ENCODE measurements around the gene CDH12. TPM values are rescaled to one million over a fixed set of nuclear protein-coding genes. Genes with fewer than 3 reads are reported as not detected.

CDH12 gene
- total RNA-seq, 1 donor from 2014 or later = 23.5 TPM

DNA sequence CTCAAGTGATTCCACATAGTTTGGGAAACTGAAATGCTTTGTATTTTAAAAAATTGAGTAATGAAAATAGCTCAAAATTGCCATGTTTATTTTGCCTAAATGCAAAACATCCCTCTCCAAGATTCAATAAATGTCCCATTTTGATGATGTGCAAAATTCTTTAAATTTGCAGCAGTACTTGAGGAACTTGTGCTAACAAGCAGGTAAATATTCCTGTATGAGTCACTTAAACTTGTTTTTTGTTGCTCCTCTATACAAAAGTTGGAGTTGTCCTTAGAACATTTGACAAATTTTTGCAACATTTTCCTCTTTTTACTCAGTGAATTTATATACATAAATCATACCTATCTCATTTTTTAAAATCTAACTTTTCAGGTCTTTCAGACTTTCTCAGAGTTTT is 280.2 kb downstream of the CDH12 start:
- Mint-ChIP-seq H3K27ac (ENCODE audit: unreplicated experiment) (no peak overlapping the region), H3K4me1 (ENCODE audit: low read depth, unreplicated experiment) (no peaks in the 10 kb centered on the region), H3K4me3 (ENCODE audit: unreplicated experiment) (no peak overlapping the region), H3K27me3 (ENCODE audit: unreplicated experiment) (no peaks in the 10 kb centered on the region), H3K9me3 (ENCODE audit: unreplicated experiment) (no peaks in the 10 kb centered on the region), H3K36me3 (ENCODE audit: unreplicated experiment) (no peaks in the 10 kb centered on the region)
- no peak for DNase-seq
- TF ChIP-seq, protein P1, sequence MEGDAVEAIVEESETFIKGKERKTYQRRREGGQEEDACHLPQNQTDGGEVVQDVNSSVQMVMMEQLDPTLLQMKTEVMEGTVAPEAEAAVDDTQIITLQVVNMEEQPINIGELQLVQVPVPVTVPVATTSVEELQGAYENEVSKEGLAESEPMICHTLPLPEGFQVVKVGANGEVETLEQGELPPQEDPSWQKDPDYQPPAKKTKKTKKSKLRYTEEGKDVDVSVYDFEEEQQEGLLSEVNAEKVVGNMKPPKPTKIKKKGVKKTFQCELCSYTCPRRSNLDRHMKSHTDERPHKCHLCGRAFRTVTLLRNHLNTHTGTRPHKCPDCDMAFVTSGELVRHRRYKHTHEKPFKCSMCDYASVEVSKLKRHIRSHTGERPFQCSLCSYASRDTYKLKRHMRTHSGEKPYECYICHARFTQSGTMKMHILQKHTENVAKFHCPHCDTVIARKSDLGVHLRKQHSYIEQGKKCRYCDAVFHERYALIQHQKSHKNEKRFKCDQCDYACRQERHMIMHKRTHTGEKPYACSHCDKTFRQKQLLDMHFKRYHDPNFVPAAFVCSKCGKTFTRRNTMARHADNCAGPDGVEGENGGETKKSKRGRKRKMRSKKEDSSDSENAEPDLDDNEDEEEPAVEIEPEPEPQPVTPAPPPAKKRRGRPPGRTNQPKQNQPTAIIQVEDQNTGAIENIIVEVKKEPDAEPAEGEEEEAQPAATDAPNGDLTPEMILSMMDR (IDR thresholded peaks at IDR 0.05; ENCODE audit: partially characterized antibody, unreplicated experiment) = no peak

DNA sequence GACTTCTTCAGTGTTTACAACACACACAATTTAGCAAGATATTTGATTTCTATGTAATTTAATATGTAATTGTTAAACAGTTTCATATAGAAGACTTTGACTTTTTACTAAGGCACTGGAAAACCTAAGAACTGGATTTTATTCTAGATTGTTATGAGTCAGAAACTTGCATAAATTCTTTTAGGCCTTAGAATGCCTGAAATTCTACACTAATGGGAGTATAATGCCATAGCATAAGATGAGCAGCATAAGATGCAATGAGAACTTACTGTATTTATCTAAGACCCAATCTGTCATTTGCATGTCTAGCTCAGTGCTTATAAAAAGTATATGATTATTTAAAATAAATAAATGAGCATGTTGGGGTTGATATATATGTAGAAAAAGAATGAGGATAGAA is 285.2 kb downstream of the CDH12 start:
- Mint-ChIP-seq H3K4me1 (ENCODE audit: low read depth, unreplicated experiment) (no peaks in the 10 kb centered on the region), H3K9me3 (ENCODE audit: unreplicated experiment) (no peaks in the 10 kb centered on the region), H3K36me3 (ENCODE audit: unreplicated experiment) (no peaks in the 10 kb centered on the region), H3K27ac (ENCODE audit: unreplicated experiment) (no peak overlapping the region), H3K4me3 (ENCODE audit: unreplicated experiment) (no peak overlapping the region), H3K27me3 (ENCODE audit: unreplicated experiment) (no peaks in the 10 kb centered on the region)
- DNase-seq = no peak
- TF ChIP-seq, protein P1 (IDR thresholded peaks at IDR 0.05; ENCODE audit: partially characterized antibody, unreplicated experiment) = no peak

DNA sequence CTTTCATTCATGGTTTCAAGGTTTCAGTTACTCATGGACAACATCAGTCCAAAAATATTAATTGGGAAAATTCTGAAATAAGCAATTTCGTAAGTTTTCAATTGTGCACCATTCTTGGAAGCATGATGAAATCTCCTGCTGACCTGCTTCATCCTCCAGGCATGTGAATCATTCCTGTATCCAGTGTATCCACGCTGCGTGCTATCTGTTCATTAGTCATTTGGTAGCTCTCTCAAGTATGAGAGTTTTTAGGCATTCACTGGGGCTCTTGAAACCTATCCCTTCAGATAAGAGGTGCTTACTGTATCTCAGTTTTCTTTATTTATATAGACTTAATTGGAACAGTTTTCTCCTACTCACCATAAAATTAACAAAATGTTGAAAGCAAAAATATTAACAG is 293.0 kb downstream of the CDH12 start:
- H3K27me3 Mint-ChIP-seq (ENCODE audit: unreplicated experiment) = no peaks in the 10 kb centered on the region
- no peaks in the 10 kb centered on the region for H3K9me3 Mint-ChIP-seq (ENCODE audit: unreplicated experiment)
- no peak overlapping the region for H3K27ac Mint-ChIP-seq (ENCODE audit: unreplicated experiment)
- TF ChIP-seq, protein P1 (IDR thresholded peaks at IDR 0.05; ENCODE audit: partially characterized antibody, unreplicated experiment) = no peak
- DNase-seq = no peak
- H3K4me1 Mint-ChIP-seq (ENCODE audit: low read depth, unreplicated experiment) = no peaks in the 10 kb centered on the region
- no peaks in the 10 kb centered on the region for H3K36me3 Mint-ChIP-seq (ENCODE audit: unreplicated experiment)
- H3K4me3 Mint-ChIP-seq (ENCODE audit: unreplicated experiment) = no peak overlapping the region

DNA sequence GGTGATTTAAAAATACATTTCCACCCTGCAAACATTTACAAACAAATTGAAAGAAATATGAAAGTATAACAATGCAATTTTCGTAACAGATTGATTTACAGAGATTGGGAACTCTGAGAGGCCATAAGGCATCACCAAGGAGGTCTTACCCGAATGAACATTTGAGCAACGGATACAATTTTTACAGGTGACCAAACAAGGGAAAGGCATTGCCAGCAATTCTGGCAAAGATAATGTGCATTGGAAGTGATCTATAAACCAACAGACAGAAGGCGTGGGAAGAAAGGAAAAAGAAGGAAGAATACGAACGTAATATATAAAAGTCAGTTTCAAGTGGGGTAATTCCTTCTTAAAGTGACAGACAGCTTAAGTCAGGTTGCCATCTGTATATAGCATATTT is 295.9 kb downstream of the CDH12 start:
- DNase-seq = no peak
- Mint-ChIP-seq H3K27me3 (ENCODE audit: unreplicated experiment) (no peaks in the 10 kb centered on the region), H3K4me1 (ENCODE audit: low read depth, unreplicated experiment) (no peaks in the 10 kb centered on the region), H3K9me3 (ENCODE audit: unreplicated experiment) (no peaks in the 10 kb centered on the region), H3K27ac (ENCODE audit: unreplicated experiment) (no peak overlapping the region), H3K4me3 (ENCODE audit: unreplicated experiment) (no peak overlapping the region), H3K36me3 (ENCODE audit: unreplicated experiment) (no peaks in the 10 kb centered on the region)
- TF ChIP-seq, protein P1 (IDR thresholded peaks at IDR 0.05; ENCODE audit: partially characterized antibody, unreplicated experiment) = no peak

DNA sequence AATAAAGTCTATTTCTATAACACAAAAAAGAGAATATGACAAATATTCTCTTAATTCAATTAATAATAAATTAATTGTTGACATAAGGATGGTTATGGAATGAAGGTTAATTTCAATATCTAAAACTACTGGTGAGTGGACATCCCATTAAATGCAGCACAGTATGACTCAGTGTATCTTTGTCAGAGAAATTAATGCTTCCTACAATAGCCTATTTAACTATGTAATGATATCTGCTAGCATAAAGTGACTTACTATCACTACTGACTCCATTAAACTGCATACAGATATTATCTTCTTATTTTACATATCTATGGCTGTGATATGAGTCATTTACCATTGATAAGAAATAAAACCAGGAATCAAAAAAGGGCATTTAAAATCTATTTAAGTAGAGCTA is 298.7 kb downstream of the CDH12 start:
- Mint-ChIP-seq H3K36me3 (ENCODE audit: unreplicated experiment) (no peaks in the 10 kb centered on the region), H3K4me3 (ENCODE audit: unreplicated experiment) (no peak overlapping the region), H3K4me1 (ENCODE audit: low read depth, unreplicated experiment) (no peaks in the 10 kb centered on the region), H3K27ac (ENCODE audit: unreplicated experiment) (no peak overlapping the region), H3K9me3 (ENCODE audit: unreplicated experiment) (no peaks in the 10 kb centered on the region), H3K27me3 (ENCODE audit: unreplicated experiment) (no peaks in the 10 kb centered on the region)
- TF ChIP-seq, protein P1 (IDR thresholded peaks at IDR 0.05; ENCODE audit: partially characterized antibody, unreplicated experiment) = no peak
- no peak for DNase-seq
